ENCODE results near the gene UBE2I. TPM values are rescaled to one million over a fixed set of nuclear protein-coding genes. Genes with fewer than 3 reads are reported as not detected.

UBE2I gene
- total and polyA plus RNA-seq, 4 donors = 19.4 to 23.9 (median 22.5) TPM

DNA sequence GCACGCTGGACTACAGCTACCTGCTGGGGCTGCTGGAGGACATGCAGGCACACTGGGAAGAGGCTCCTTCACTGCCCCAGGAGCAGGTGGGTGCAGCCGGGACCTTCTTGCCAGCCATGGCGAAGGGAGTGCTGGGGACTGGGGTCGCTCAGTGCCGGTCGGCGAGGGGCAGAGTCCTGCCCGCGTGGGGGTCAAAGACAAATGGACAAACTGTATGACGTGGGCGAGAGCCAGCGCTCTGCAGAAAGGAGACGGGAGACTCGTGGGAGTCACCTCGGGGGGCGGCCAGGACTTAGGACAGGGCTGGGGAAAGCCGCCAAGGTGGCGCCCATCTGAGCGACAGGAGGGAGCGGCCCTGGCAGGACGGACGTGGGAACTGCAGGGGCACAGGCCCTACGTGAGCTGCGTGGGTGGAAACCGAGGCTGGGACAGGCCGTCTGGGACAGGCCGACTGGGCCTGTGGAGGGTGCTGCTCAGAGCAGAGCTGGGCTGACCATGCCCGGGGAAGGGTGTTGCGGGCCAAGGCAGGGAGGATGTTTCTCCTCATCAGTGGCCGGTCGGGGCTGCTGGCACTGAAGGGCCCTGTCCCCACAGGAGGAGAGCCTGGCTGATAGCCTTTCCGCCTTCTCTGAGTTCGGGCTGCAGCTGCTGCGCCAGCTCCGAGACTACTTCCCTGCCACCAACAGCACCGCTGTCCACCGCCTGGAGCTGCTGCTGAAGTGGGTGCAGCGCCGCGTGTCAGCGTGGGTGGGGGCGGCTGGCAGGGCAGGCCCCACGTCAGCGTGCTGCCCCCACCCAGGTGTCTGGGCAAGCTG is 34.2 kb downstream of the UBE2I start:
- no peak overlapping the region for H3K27ac ChIP-seq (ENCODE audit: low read depth in 1 of 2, low read length in 2 of 2)
- H3K27me3 ChIP-seq (ENCODE audit: control insufficient read depth in 4 of 4, insufficient read depth in 4 of 4, low read length in 3 of 4) = no peaks in the 10 kb centered on the region
- H3K36me3 ChIP-seq (ENCODE audit: control insufficient read depth in 4 of 4, insufficient read depth in 3 of 4, low read depth in 1 of 4, low read length in 3 of 4) = peaks cover 0 to 5% (median 2%) of the 10 kb centered on the region in 4 donors
- peak overlapping the region; percentile 38 to 63 (median 49) for H3K4me3 ChIP-seq (ENCODE audit: low read depth in 1 of 3, low read length in 3 of 3)
- peaks cover 4 to 24% (median 15%) of the 10 kb centered on the region in 4 donors for H3K4me1 ChIP-seq (ENCODE audit: control insufficient read depth in 4 of 4, insufficient read depth in 4 of 4, low read length in 3 of 4)
- DNase-seq (ENCODE audit: low spot score) = no peak
- H3K9me3 ChIP-seq (ENCODE audit: control insufficient read depth in 4 of 4, low read length in 3 of 4) = no peaks in the 10 kb centered on the region
- WGBS = 47% methylated on average over 44 of the region's 44 CpGs
- H3K9ac ChIP-seq (ENCODE audit: low read depth in 1 of 2, low read length in 2 of 2) = no peak overlapping the region
- TF ChIP-seq, protein P1, sequence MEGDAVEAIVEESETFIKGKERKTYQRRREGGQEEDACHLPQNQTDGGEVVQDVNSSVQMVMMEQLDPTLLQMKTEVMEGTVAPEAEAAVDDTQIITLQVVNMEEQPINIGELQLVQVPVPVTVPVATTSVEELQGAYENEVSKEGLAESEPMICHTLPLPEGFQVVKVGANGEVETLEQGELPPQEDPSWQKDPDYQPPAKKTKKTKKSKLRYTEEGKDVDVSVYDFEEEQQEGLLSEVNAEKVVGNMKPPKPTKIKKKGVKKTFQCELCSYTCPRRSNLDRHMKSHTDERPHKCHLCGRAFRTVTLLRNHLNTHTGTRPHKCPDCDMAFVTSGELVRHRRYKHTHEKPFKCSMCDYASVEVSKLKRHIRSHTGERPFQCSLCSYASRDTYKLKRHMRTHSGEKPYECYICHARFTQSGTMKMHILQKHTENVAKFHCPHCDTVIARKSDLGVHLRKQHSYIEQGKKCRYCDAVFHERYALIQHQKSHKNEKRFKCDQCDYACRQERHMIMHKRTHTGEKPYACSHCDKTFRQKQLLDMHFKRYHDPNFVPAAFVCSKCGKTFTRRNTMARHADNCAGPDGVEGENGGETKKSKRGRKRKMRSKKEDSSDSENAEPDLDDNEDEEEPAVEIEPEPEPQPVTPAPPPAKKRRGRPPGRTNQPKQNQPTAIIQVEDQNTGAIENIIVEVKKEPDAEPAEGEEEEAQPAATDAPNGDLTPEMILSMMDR (IDR thresholded peaks at IDR 0.05; ENCODE audit: low read depth, low read length, missing input control) = peak; percentile 3
- TF ChIP-seq SP1 (IDR thresholded peaks at IDR 0.05) (peak; percentile 1), TAF1 (conservative IDR thresholded peaks at IDR 0.05) (no peak), FOXA1 (IDR thresholded peaks at IDR 0.05) (no peak)

- Histone ChIP-seq H3K9me3 (ENCODE audit: control insufficient read depth in 4 of 4, low read length in 3 of 4) (no peaks in the 10 kb centered on the region), H3K9ac (ENCODE audit: low read depth in 1 of 2, low read length in 2 of 2) (no peak overlapping the region), H3K27me3 (ENCODE audit: control insufficient read depth in 4 of 4, insufficient read depth in 4 of 4, low read length in 3 of 4) (no peaks in the 10 kb centered on the region), H3K36me3 (ENCODE audit: control insufficient read depth in 4 of 4, insufficient read depth in 3 of 4, low read depth in 1 of 4, low read length in 3 of 4) (peaks cover 3 to 11% (median 5%) of the 10 kb centered on the region in 4 donors), H3K4me3 (ENCODE audit: low read depth in 1 of 3, low read length in 3 of 3) (no peak overlapping the region), H3K27ac (ENCODE audit: low read depth in 1 of 2, low read length in 2 of 2) (no peak overlapping the region), H3K4me1 (ENCODE audit: control insufficient read depth in 4 of 4, insufficient read depth in 4 of 4, low read length in 3 of 4) (peaks cover 4 to 24% (median 15%) of the 10 kb centered on the region in 4 donors)
- WGBS = 94% methylated on average over 14 of the region's 14 CpGs
- DNase-seq (ENCODE audit: low spot score) = no peak
- no peak for TF ChIP-seq HNF4A (conservative IDR thresholded peaks at IDR 0.05)
- TF ChIP-seq GABPA (IDR thresholded peaks at IDR 0.05 in 1 of 2, conservative IDR thresholded peaks at IDR 0.05 in 1 of 2) = no peak
- TF ChIP-seq YY1 (IDR thresholded peaks at IDR 0.05) = no peak
Measured at GRCh38 chr16:1344499-1344898, 35.1 kb downstream of the UBE2I start.

DNA sequence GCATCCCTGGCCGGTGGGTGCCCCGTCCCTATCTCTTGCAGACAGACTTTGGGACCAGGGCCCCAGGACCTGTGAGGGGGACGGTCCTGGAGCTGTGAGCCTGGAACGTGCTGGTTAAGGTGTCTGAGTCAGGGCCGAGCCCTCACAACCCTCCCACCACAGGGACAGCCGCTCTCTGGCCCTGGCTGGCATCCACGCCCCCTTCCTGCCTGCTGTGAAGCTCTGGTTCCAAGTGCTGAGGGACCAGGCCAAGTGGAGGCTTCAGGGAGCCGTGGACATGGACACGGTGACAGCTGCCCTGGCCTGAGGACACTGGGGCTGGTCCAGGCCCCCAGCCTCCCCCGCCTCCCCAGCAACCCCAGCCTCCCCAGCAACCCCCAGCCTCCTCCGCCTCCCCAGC is 35.7 kb downstream of the UBE2I start:
- no peak overlapping the region for H3K27ac ChIP-seq (ENCODE audit: low read depth in 1 of 2, low read length in 2 of 2)
- peaks cover 3 to 14% (median 6%) of the 10 kb centered on the region in 4 donors for H3K36me3 ChIP-seq (ENCODE audit: control insufficient read depth in 4 of 4, insufficient read depth in 3 of 4, low read depth in 1 of 4, low read length in 3 of 4)
- no peak for DNase-seq (ENCODE audit: low spot score)
- peaks cover 4 to 24% (median 15%) of the 10 kb centered on the region in 4 donors for H3K4me1 ChIP-seq (ENCODE audit: control insufficient read depth in 4 of 4, insufficient read depth in 4 of 4, low read length in 3 of 4)
- TF ChIP-seq, protein P1 (IDR thresholded peaks at IDR 0.05; ENCODE audit: low read depth, low read length, missing input control) = no peak
- no peak for TF ChIP-seq JUND (IDR thresholded peaks at IDR 0.05)
- no peak overlapping the region for H3K4me3 ChIP-seq (ENCODE audit: low read depth in 1 of 3, low read length in 3 of 3)
- H3K9me3 ChIP-seq (ENCODE audit: control insufficient read depth in 4 of 4, low read length in 3 of 4) = no peaks in the 10 kb centered on the region
- 83% methylated on average over 11 of the region's 11 CpGs for WGBS
- no peaks in the 10 kb centered on the region for H3K27me3 ChIP-seq (ENCODE audit: control insufficient read depth in 4 of 4, insufficient read depth in 4 of 4, low read length in 3 of 4)
- no peak overlapping the region for H3K9ac ChIP-seq (ENCODE audit: low read depth in 1 of 2, low read length in 2 of 2)
